ENCODE results near the gene LRRC4C.

LRRC4C gene

DNA sequence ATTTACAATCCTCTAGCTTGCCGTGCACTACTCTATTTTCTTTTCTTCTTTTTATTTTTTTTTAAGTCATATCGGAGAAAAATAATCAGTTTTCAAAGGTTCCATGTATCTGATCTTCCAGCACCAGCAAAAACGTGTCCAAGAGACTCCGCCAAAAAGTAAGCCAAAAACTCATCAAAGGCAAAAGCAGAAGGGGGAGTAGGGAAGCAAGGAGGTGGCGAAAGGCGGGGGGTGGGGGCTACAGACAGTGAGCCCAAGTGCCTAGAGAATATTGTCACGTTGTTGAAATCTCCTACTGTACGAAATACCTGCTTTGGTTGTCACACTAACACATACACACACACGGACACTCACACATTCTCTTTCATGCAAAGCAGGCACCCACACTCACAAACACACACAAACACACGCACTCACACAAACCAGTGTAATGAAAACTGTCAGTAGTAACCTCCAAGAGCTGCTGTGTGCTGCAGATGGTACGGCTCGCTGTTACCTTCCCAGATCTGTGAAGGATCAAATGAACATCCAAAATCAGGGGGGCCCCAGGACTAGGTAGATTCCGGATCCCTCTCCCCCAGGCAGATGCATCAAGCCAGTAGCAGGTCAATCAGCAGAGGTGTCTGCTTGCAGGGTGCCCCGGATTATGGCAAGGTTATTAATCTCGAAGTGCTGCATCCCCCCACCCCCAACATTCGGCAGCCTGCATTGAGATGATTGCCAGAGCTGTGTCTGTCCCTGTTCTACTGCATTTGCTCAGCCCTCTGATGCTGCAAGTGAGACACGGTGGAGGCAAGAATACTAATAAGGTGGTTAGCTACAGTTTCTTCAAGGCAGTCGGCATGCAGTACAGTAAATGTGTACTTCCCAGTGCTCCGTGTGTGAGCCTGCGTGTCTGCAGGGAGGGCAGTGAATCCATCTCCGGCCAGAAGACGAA is at the start of gene LRRC4C:
LRRC4C (minus strand) TSS at position 188 of the 937 bp plus-strand sequence.
- no peak for DNase-seq (ENCODE audit: extremely low read depth in 1 of 2, low read depth in 1 of 2)

- DNase-seq (ENCODE audit: extremely low read depth in 1 of 2, low read depth in 1 of 2), result no peak
These were observed 48.7 kb upstream of the LRRC4C start for GRCh38 chr11:41508121-41508520.

- DNase-seq (ENCODE audit: extremely low read depth in 1 of 2, low read depth in 1 of 2), result no peak
These were observed 40.0 kb upstream of the LRRC4C start for GRCh38 chr11:41499429-41499828.

- DNase-seq (ENCODE audit: extremely low read depth in 1 of 2, low read depth in 1 of 2), result no peak
These were observed 39.3 kb upstream of the LRRC4C start for GRCh38 chr11:41498726-41499125.

- no peak for DNase-seq (ENCODE audit: extremely low read depth in 1 of 2, low read depth in 1 of 2)
These were observed 38.5 kb upstream of the LRRC4C start for GRCh38 chr11:41497974-41498373.

GRCh38 chr11:41494716-41495115 is 35.3 kb upstream of the LRRC4C start:
- DNase-seq (ENCODE audit: extremely low read depth in 1 of 2, low read depth in 1 of 2), result no peak

DNA sequence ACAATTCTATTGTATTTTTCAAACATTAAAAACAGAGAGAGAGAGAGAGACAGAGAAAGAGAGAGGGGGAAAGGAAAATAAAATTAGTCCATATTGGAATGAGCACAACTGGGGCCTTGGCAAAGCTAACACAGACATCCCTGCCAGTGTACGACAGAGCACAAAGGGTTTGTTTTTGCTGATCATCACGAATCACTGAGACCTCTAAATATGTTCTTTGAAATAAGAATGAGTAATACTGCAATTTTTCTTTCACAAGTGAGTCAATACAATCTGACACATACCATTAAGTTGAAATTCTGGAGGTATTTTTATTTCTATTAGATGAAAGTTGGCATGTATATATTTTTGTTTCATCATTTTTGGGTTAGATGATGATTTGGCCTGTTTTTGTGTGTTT is 27.0 kb upstream of the LRRC4C start:
- DNase-seq (ENCODE audit: extremely low read depth in 1 of 2, low read depth in 1 of 2), result no peak

GRCh38 chr11:41483956-41484355 is 24.5 kb upstream of the LRRC4C start:
- no peak for DNase-seq (ENCODE audit: extremely low read depth in 1 of 2, low read depth in 1 of 2)

DNA sequence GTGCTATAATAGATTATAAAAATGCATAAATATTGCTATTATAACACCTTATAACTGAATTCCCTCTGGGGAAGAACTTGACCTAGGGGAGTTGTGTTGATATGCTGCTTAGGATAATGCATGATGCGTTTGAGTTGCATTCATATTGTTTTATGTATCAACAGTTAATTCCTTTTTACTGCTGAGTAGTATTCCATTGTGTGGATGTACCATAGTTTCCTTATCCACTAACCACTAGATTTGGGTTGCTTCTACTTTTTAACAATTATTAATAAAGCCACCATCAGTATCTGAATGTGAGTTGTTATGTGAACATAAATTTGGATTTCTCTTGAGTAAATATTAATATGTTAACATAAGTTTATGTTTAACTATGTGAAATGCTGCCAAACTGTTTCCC is 19.7 kb upstream of the LRRC4C start:
- no peak for DNase-seq (ENCODE audit: extremely low read depth in 1 of 2, low read depth in 1 of 2)

GRCh38 chr11:41461057-41461681 is 1.7 kb upstream of the LRRC4C start:
- no peak for DNase-seq (ENCODE audit: extremely low read depth in 1 of 2, low read depth in 1 of 2)

GRCh38 chr11:41458641-41459040 is 811 bp downstream of the LRRC4C start:
- DNase-seq (ENCODE audit: extremely low read depth in 1 of 2, low read depth in 1 of 2), result no peak

DNA sequence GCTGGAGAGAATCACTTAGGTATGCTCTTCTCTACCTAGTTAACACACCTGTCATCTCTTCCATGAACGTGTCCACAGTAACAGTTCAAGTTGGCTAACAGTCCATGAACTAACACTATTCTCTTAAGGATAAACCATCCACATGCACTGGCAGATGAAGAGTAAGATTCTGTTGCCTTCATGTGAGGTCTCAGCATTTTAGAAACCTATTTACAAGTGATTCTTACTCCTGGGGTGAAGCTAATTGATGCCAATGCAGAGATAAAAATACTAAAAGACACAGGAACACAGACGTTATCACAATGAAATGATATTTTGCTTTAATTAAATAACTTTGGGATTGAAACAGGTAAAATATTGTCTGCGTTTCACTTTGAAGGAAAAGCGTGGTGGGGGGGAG is 1.3 kb downstream of the LRRC4C start:
- no peak for DNase-seq (ENCODE audit: extremely low read depth in 1 of 2, low read depth in 1 of 2)

DNA sequence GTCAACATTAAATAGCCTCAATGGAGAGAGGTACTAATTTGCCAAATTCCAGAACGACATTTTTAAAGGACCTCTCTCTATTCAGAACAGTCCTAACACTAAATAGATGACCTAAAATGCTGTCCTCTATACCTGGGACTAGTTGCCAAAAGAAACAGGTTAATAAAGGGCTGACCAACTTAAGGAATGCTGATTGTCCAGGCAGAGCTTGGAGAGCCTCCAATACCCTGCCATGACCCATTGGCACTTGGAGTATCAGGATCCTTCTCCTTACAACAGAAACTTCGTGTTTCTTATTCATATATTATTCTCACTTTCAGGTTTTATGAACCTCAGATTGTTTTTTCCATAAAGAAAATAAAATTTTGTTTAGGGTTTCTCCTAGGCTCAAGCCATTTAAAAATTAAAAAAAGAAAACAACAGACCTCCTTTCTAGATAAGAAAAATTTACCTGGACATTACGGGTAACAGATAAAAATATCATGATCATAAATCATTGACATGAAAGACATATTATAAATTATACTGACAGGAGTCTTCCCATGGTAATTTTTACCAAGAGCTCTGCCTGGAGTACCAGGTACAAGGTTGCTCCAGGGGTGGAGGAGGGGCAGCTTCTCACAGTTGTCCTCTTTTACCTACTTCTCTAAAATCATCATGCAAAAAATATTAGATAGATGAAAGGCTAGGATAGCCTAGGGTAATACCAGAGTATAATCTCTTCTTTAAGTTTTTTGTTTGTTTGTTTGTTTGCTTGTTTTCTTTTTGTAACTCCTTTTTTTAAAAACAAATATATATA is 2.0 kb downstream of the LRRC4C start:
- DNase-seq (ENCODE audit: extremely low read depth in 1 of 2, low read depth in 1 of 2), result no peak

DNA sequence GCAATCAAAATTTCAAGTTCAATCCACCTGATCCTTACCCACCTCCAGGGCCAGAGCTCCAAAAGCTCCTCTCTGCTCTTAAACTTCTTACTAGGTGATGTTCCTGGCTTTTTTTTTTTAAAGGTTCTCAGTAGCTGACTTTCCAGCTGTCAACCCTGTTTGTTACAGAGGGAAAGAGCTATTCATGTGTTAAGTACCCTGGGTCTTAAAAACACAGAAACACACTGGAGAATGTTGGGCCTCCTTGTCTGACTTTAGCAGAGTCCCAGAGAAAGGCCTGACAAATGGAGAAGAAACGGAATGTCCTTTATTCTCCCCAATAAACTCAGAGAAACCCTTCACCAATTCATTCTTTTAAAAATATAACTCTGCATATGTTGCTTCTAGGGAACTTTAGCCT is 3.2 kb downstream of the LRRC4C start:
- DNase-seq (ENCODE audit: extremely low read depth in 1 of 2, low read depth in 1 of 2), result no peak

- DNase-seq (ENCODE audit: extremely low read depth in 1 of 2, low read depth in 1 of 2), result no peak
These were observed 8.4 kb downstream of the LRRC4C start for GRCh38 chr11:41451011-41451410.

GRCh38 chr11:41449483-41450050 is 9.9 kb downstream of the LRRC4C start:
- DNase-seq (ENCODE audit: extremely low read depth in 1 of 2, low read depth in 1 of 2), result no peak

DNA sequence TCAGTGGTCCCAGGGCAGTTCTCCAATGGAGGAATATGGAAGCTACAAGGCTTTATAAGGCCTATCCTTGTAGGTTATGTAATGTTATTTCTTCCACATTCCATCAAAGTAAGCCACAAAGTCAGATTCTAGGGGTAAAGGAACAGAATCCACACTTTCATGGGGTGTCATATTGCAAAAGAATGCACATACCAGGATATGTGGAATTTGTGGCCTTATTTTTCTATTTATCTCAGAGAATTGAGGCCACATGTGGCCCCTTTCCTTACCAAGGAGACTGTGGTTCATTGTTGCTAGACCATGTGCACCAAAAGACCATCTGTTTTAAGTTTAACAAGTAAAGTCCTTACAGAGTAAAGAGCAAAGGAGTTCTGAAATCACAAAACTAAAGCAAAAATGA is 12.9 kb downstream of the LRRC4C start:
- no peak for DNase-seq (ENCODE audit: extremely low read depth in 1 of 2, low read depth in 1 of 2)

- DNase-seq (ENCODE audit: extremely low read depth in 1 of 2, low read depth in 1 of 2), result no peak
These were observed 13.3 kb downstream of the LRRC4C start for GRCh38 chr11:41446107-41446506.

DNA sequence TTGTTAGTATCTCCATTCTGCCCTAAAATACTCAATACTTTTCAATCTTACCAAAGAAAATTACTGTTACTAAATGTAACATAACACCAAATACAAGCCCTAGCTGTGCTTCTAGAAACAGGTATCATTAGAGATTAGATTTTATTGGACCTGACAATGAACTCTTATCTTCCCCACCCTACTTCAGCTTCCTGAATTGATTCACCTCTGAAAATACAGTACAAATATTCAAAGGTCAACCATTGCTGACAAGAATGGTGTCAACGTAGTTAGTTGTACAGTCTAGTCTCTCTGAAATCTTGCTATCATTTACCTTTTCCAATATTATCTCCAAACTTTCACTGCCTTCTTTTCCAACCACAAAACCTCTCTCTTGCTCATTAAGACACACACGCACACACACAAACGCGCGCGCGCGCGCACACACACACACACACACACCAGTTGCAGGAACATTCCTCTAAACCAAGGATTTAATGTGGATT is 22.4 kb downstream of the LRRC4C start:
- no peak for DNase-seq (ENCODE audit: extremely low read depth in 1 of 2, low read depth in 1 of 2)

DNA sequence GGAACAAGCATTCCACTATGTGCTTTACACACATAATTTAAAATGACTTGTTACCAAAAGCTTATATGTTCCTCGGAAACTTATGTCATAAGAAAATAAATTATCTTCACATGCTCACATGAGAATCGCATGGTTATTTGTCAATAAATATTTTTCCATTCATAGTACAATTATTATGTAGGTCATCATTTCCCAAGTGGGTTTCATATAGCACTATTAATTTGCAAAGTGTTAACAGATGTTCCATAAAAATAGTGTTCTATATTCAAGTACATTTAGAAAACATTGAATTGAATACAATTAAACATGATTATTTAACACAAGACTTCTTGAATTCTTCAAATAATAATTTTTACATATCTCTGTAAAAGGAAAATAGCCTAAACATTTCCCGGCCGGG is 23.9 kb downstream of the LRRC4C start:
- DNase-seq (ENCODE audit: extremely low read depth in 1 of 2, low read depth in 1 of 2), result no peak

- DNase-seq (ENCODE audit: extremely low read depth in 1 of 2, low read depth in 1 of 2), result no peak
These were observed 27.7 kb downstream of the LRRC4C start for GRCh38 chr11:41431784-41432183.

All from activated CD8-positive, alpha-beta memory T cell treated with anti-CD3 and anti-CD28 coated beads for 1 hour (primary cell).